Breast epithelium (tissue), 3 donors: ENCODE results near the gene JPH3.

Experiments
- CTCF ChIP-seq, 3 donors: fragments of 450-650 bp; IDR thresholded peaks; one replicate each; pipeline ENCODE4 v1.5.1; 2016 to 2017; ENCODE audit warnings: antibody characterized with exemption in 3 of 3, mild to moderate bottlenecking in 3 of 3, moderate library complexity in 3 of 3
- POLR2A ChIP-seq: fragments of 450-650 bp; IDR thresholded peaks from one replicate; pipeline ENCODE4 v1.6.1; 2016; ENCODE audit warnings: antibody characterized with exemption, mild to moderate bottlenecking, moderate library complexity
- POLR2AphosphoS5 ChIP-seq, 3 donors: sonication (generic); formaldehyde crosslinking; IDR thresholded peaks; one replicate each; pipeline ENCODE4 v1.6.1; 2017; ENCODE audit warnings: antibody characterized with exemption in 3 of 3

- TF ChIP-seq POLR2AphosphoS5 (IDR thresholded peaks at IDR 0.05) (no peak), CTCF (IDR thresholded peaks at IDR 0.05) (no peak), POLR2A (no peak)
Observed at GRCh38 chr16:87563714-87564523, 38.4 kb upstream of the JPH3 start.
